ENCODE measurements around the gene RAP1GDS1.
"Not testable (repeated sequence)": the region's sequence is repeated elsewhere in the genome, so short reads cannot be mapped to it uniquely, and the experiment has no call there.

Gene RAP1GDS1

DNA sequence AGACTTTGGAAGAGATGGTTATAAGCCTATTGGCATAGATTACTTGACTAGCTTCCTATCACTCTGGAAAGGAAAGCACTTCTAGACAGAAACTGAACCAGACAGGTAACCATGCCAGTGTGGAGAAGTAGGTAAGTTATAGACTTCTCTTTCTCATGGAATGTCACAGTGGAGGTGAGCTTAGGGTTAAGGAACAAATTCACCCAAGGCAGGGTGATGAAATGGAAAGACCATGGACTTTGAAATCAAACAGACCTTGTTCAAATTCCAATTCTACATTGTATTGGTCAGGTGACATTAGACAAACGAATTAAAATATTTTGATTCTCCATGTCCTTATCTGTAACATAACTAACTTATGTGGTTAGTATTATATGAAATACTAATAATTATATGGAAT is 7.7 kb upstream of the RAP1GDS1 start:
- Histone ChIP-seq H3K9me3 (ENCODE audit: low read length) (no peaks in the 10 kb centered on the region), H3K4me3 (ENCODE audit: low read depth in 1 of 2, low read length in 2 of 2) (no peak overlapping the region), H3K36me3 (ENCODE audit: insufficient read depth, low read length) (no peaks in the 10 kb centered on the region), H3K9ac (ENCODE audit: low read length) (no peak overlapping the region), H3K4me1 (ENCODE audit: insufficient read depth, low read length) (no peaks in the 10 kb centered on the region), H3K27me3 (ENCODE audit: control insufficient read depth in 1 of 2, insufficient read depth in 2 of 2, low read length in 2 of 2) (no peaks in the 10 kb centered on the region), H3K27ac (ENCODE audit: low read depth, low read length) (no peak overlapping the region)

GRCh38 chr4:98260047-98260578 is 1.1 kb upstream of the RAP1GDS1 start:
- Histone ChIP-seq H3K27ac (ENCODE audit: low read depth, low read length) (peak overlapping the region; percentile 98), H3K4me3 (ENCODE audit: low read depth in 1 of 2, low read length in 2 of 2) (peak overlapping the region; percentile 73 to 90), H3K9ac (ENCODE audit: low read length) (peak overlapping the region; percentile 92), H3K4me1 (ENCODE audit: insufficient read depth, low read length) (peaks cover 21% of the 10 kb centered on the region), H3K9me3 (ENCODE audit: low read length) (no peaks in the 10 kb centered on the region), H3K36me3 (ENCODE audit: insufficient read depth, low read length) (no peaks in the 10 kb centered on the region), H3K27me3 (ENCODE audit: control insufficient read depth in 1 of 2, insufficient read depth in 2 of 2, low read length in 2 of 2) (no peaks in the 10 kb centered on the region)

DNA sequence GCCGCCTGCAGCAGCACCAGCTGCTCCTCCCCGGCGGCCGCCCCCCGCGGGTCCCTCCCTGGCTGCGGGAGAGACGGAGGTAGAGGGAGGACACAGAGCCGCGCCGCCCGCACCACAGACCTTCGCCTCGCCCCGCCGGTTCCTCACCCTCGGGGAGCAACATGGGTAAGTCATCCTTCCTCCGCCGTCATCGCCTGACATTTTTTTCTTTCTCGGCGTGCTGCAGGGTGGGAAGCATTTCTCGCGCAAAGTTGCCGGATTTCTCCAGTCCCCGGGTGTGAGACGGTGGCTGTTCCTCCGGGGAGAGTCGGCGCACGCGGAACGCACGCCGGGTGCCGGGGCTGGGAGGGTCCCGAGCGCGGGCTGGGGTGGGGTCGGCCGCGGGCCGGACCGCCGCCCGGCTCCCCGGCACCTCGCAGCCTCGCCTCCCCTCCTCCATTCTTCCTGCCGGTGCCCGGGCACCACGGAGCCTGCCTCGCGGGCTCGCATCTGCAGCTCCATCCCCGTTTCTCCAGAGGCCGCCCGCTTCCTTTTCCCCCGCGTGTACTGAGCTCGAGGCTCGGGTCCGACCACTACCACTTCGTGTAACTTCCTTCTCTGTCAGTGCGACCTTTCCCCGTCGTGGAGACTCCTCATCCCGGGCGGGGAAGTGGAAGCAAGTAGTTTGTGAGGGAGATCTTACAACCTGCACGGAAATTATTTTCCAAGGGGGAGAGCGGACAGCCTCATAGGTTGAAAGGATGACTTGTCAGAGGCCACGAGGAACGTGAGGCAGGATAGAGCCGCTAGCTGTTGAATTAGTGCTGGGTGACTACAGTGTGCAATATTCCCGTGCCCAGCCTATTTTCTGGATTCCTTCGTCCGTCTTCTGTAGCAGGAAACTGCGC is 464 bp downstream of the RAP1GDS1 start:
- H3K9me3 ChIP-seq (ENCODE audit: low read length): no peaks in the 10 kb centered on the region

GRCh38 chr4:98262431-98262830 is 1.2 kb downstream of the RAP1GDS1 start:
- peak overlapping the region; percentile 81 for H3K27ac ChIP-seq (ENCODE audit: low read depth, low read length)

More for the DNA sequence above, 464 bp downstream of the RAP1GDS1 start:
- H3K36me3 ChIP-seq (ENCODE audit: insufficient read depth, low read length): no peaks in the 10 kb centered on the region
- no peaks in the 10 kb centered on the region for H3K27me3 ChIP-seq (ENCODE audit: control insufficient read depth in 1 of 2, insufficient read depth in 2 of 2, low read length in 2 of 2)
- peak overlapping the region; percentile 53 to 71 for H3K4me3 ChIP-seq (ENCODE audit: low read depth in 1 of 2, low read length in 2 of 2)
- H3K9ac ChIP-seq (ENCODE audit: low read length): peak overlapping the region; percentile 51
- H3K27ac ChIP-seq (ENCODE audit: low read depth, low read length): peak overlapping the region; percentile 81
- H3K4me1 ChIP-seq (ENCODE audit: insufficient read depth, low read length): peaks cover 21% of the 10 kb centered on the region

DNA sequence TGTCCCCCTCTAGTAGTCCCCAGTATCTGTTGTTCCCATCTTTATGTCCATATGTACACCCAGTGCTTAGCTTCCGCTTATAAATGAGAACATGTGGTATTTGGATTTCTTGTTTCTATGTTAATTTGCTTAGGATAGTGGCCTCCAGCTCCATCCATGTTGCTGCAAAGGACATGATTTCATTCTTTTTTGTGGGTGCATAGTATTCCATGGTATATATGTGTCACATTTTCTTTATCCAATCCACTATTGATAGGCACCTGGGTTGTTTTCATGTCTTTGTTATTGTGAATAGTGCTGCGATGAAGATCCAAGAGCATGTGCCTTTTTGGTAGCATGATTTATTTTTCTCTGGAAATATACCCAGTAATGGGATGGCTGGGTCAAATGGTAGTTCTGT is 6.3 kb downstream of the RAP1GDS1 start:
- H3K27ac ChIP-seq (ENCODE audit: low read depth, low read length): no peak overlapping the region
- H3K4me1 ChIP-seq (ENCODE audit: insufficient read depth, low read length): peaks cover 11% of the 10 kb centered on the region
- H3K27me3 ChIP-seq (ENCODE audit: control insufficient read depth in 1 of 2, insufficient read depth in 2 of 2, low read length in 2 of 2): no peaks in the 10 kb centered on the region
- H3K36me3 ChIP-seq (ENCODE audit: insufficient read depth, low read length): no peaks in the 10 kb centered on the region
- H3K9ac ChIP-seq (ENCODE audit: low read length): no peak overlapping the region
- H3K9me3 ChIP-seq (ENCODE audit: low read length): no peaks in the 10 kb centered on the region
- H3K4me3 ChIP-seq (ENCODE audit: low read depth in 1 of 2, low read length in 2 of 2): no peak overlapping the region

More at GRCh38 chr4:98262431-98262830, 1.2 kb downstream of the RAP1GDS1 start:
- no peaks in the 10 kb centered on the region for H3K27me3 ChIP-seq (ENCODE audit: control insufficient read depth in 1 of 2, insufficient read depth in 2 of 2, low read length in 2 of 2)
- no peaks in the 10 kb centered on the region for H3K36me3 ChIP-seq (ENCODE audit: insufficient read depth, low read length)
- H3K9me3 ChIP-seq (ENCODE audit: low read length): no peaks in the 10 kb centered on the region
- H3K4me1 ChIP-seq (ENCODE audit: insufficient read depth, low read length): peaks cover 21% of the 10 kb centered on the region
- no peak overlapping the region for H3K9ac ChIP-seq (ENCODE audit: low read length)
- H3K4me3 ChIP-seq (ENCODE audit: low read depth in 1 of 2, low read length in 2 of 2): peak overlapping the region; percentile 53 to 71

DNA sequence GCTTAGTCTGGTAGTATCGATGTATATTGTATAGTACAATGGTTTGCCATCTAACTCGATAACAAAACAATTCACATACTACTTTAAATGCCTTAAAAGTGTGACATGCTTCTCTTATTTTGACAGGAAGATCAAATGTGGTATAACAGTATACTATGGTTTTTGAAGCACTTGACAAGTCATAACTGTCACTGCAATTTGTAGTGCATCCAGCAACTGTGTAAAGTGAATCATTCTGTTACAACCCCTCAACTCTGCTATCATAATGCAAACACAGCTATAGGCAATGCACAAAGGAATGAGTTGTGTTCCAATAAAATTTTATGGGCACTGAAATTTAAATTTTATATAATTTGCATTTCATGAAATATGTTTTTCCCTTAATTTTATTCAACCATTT is 14.0 kb downstream of the RAP1GDS1 start:
- no peaks in the 10 kb centered on the region for H3K4me1 ChIP-seq (ENCODE audit: insufficient read depth, low read length)
- H3K27me3 ChIP-seq (ENCODE audit: control insufficient read depth in 1 of 2, insufficient read depth in 2 of 2, low read length in 2 of 2): no peaks in the 10 kb centered on the region
- no peak overlapping the region for H3K27ac ChIP-seq (ENCODE audit: low read depth, low read length)

GRCh38 chr4:98283219-98284189 is 22.3 kb downstream of the RAP1GDS1 start:
- Histone ChIP-seq H3K27me3 (ENCODE audit: control insufficient read depth in 1 of 2, insufficient read depth in 2 of 2, low read length in 2 of 2) (no peaks in the 10 kb centered on the region), H3K4me3 (ENCODE audit: low read depth in 1 of 2, low read length in 2 of 2) (no peak overlapping the region), H3K27ac (ENCODE audit: low read depth, low read length) (no peak overlapping the region), H3K9ac (ENCODE audit: low read length) (no peak overlapping the region), H3K4me1 (ENCODE audit: insufficient read depth, low read length) (peaks cover 10% of the 10 kb centered on the region), H3K36me3 (ENCODE audit: insufficient read depth, low read length) (no peaks in the 10 kb centered on the region), H3K9me3 (ENCODE audit: low read length) (no peaks in the 10 kb centered on the region)

More for the DNA sequence above, 14.0 kb downstream of the RAP1GDS1 start:
- Histone ChIP-seq H3K36me3 (ENCODE audit: insufficient read depth, low read length) (no peaks in the 10 kb centered on the region), H3K4me3 (ENCODE audit: low read depth in 1 of 2, low read length in 2 of 2) (no peak overlapping the region), H3K9me3 (ENCODE audit: low read length) (no peaks in the 10 kb centered on the region), H3K9ac (ENCODE audit: low read length) (no peak overlapping the region)

GRCh38 chr4:98284640-98285046 is 23.5 kb downstream of the RAP1GDS1 start:
- no peak overlapping the region for H3K4me3 ChIP-seq (ENCODE audit: low read depth in 1 of 2, low read length in 2 of 2)
- no peak overlapping the region for H3K27ac ChIP-seq (ENCODE audit: low read depth, low read length)

DNA sequence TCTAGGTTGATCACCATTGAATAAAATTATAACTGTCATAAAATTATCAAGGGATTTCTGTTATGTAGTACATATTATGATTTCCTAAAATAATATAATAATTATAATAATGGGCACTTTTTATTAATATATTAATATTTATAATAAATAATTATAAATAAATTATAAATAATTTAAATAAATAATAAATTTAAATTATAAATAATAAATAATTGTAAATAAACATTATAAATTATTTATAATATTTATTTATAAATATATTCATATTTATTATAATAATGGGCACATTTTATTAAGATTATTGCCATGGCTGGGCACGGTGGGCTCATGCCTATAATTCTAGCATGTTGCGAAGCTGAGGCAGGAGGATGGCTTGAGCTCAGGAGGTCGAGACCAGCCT is 24.5 kb downstream of the RAP1GDS1 start:
- Histone ChIP-seq H3K36me3 (ENCODE audit: insufficient read depth, low read length) (no peaks in the 10 kb centered on the region), H3K4me1 (ENCODE audit: insufficient read depth, low read length) (peaks cover 19% of the 10 kb centered on the region), H3K9ac (ENCODE audit: low read length) (no peak overlapping the region), H3K4me3 (ENCODE audit: low read depth in 1 of 2, low read length in 2 of 2) (no peak overlapping the region), H3K9me3 (ENCODE audit: low read length) (no peaks in the 10 kb centered on the region), H3K27ac (ENCODE audit: low read depth, low read length) (no peak overlapping the region), H3K27me3 (ENCODE audit: control insufficient read depth in 1 of 2, insufficient read depth in 2 of 2, low read length in 2 of 2) (no peaks in the 10 kb centered on the region)

More at GRCh38 chr4:98284640-98285046, 23.5 kb downstream of the RAP1GDS1 start:
- no peaks in the 10 kb centered on the region for H3K36me3 ChIP-seq (ENCODE audit: insufficient read depth, low read length)
- peaks cover 15% of the 10 kb centered on the region for H3K4me1 ChIP-seq (ENCODE audit: insufficient read depth, low read length)
- no peaks in the 10 kb centered on the region for H3K27me3 ChIP-seq (ENCODE audit: control insufficient read depth in 1 of 2, insufficient read depth in 2 of 2, low read length in 2 of 2)
- no peak overlapping the region for H3K9ac ChIP-seq (ENCODE audit: low read length)
- no peaks in the 10 kb centered on the region for H3K9me3 ChIP-seq (ENCODE audit: low read length)

DNA sequence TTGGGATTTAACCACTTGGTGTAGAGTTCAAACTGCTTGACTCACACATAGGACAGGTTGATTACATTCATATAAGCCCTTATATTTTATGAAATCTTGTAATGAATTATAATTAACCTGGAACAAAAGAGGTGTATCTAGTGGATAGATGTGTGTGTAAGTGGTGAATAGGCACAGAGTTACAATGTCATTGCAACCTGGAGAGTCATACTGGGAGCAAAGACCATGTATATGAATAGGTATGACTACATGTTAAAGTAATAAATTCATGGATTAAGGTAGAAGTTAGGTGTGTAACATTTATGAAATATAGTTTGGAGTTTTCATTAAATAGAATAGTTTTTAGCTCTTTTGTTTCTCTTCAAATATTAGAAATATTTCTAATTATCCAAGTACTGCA is 26.1 kb downstream of the RAP1GDS1 start:
- Histone ChIP-seq H3K27ac (ENCODE audit: low read depth, low read length) (no peak overlapping the region), H3K4me1 (ENCODE audit: insufficient read depth, low read length) (peaks cover 19% of the 10 kb centered on the region), H3K36me3 (ENCODE audit: insufficient read depth, low read length) (no peaks in the 10 kb centered on the region), H3K27me3 (ENCODE audit: control insufficient read depth in 1 of 2, insufficient read depth in 2 of 2, low read length in 2 of 2) (no peaks in the 10 kb centered on the region), H3K9me3 (ENCODE audit: low read length) (no peaks in the 10 kb centered on the region), H3K9ac (ENCODE audit: low read length) (no peak overlapping the region), H3K4me3 (ENCODE audit: low read depth in 1 of 2, low read length in 2 of 2) (no peak overlapping the region)

DNA sequence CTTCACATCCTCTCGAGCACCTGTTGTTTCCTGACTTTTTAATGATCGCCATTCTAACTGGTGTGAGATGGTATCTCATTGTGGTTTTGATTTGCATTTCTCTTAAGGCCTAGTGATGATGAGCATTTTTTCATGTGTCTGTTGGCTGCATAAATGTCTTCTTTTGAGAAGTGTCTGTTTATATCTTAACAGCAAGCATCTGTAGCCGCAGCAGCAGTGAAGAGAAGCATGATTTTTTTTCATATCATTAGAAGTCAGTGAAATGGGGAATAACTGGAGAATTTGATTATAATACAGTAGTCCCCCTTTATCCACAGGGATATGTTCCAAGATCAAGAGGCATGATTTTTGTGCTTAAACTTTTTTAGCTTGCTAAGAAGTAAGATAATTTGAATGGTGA is 27.5 kb downstream of the RAP1GDS1 start:
- not testable (repeated sequence) for H3K27me3 ChIP-seq (ENCODE audit: control insufficient read depth in 1 of 2, insufficient read depth in 2 of 2, low read length in 2 of 2); H3K4me3 ChIP-seq (ENCODE audit: low read depth in 1 of 2, low read length in 2 of 2); H3K9me3 ChIP-seq (ENCODE audit: low read length); H3K9ac ChIP-seq (ENCODE audit: low read length); H3K27ac ChIP-seq (ENCODE audit: low read depth, low read length); H3K36me3 ChIP-seq (ENCODE audit: insufficient read depth, low read length)
- H3K4me1 ChIP-seq (ENCODE audit: insufficient read depth, low read length): peaks cover 14% of the 10 kb centered on the region

Data from muscle layer of colon (tissue), 2 donors.